ENCODE measurements around the gene LEUTX.

- TF ChIP-seq CEBPB (IDR thresholded peaks at IDR 0.05) (no peak), REST (IDR thresholded peaks at IDR 0.05; ENCODE audit: low read depth) (no peak), YY1 (IDR thresholded peaks at IDR 0.05; ENCODE audit: low read depth) (no peak), EP300 (IDR thresholded peaks at IDR 0.05; ENCODE audit: borderline replicate concordance) (no peak), ZBTB7A (IDR thresholded peaks at IDR 0.05; ENCODE audit: low read depth) (no peak), FOXM1 (IDR thresholded peaks at IDR 0.05; ENCODE audit: borderline replicate concordance, low read depth) (no peak), MAX (IDR thresholded peaks at IDR 0.05) (no peak), TAF1 (IDR thresholded peaks at IDR 0.05; ENCODE audit: low read depth) (no peak), EGR1 (IDR thresholded peaks at IDR 0.05) (no peak), CREB1 (IDR thresholded peaks at IDR 0.05; ENCODE audit: low read depth) (no peak), RAD21 (IDR thresholded peaks at IDR 0.05; ENCODE audit: low read depth) (no peak), NFIC (IDR thresholded peaks at IDR 0.05) (no peak), TEAD4 (IDR thresholded peaks at IDR 0.05) (no peak)
Observed at GRCh38 chr19:39733841-39734240, 44.8 kb upstream of the LEUTX start.
